ENCODE data around the gene HEMK1. TPM values are rescaled to one million over a fixed set of nuclear protein-coding genes. Genes with fewer than 3 reads are reported as not detected.

HEMK1 gene
- total RNA-seq, 1 donor from 2014 or later, result 56.3 TPM

DNA sequence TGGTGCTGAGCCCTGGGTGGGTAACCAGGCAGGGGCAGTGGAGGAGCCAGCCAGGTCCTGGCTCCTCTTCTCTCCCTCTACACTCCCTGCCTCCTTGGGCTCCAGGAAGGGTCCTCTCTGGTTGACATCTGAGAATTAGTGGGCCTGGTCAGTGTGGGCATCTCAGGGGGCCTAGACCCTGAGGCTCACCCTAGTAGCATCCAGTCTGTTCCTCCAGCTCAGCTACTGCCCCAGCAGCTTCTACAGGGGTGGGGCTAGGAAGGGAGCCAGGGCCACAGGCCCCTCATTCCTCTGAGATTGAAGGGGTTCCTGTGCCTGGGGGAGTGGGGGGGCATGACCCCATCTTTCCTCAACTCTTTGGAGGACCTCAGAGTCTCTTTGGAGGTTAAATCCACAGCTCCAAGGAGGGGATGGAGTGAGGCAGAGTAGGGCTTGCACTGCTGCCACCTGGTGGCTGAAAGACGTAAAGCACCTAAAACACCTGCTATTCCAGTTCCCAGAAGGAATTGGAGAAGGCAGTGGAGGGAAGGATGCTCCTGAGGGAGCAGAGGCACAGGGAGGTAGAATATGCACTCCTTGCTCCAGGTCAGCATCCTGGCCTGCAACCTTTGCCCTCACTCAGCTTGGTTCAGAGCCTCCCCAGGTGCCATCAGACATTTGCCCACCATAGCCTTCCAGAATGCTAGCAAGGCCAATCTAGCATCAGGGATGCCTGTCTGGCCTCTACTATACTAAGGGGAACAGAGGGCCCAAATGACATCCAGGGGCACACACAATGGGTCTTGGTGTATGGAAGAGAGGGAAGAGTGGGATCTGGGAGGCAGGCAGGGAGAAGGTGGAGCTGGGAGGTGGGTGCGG, 26.9 kb upstream of the HEMK1 start:
- intact Hi-C loops (cut with micrococcal nuclease), result loop anchor here (1.0 to 2.0 kb wide), 3 partner anchors 24 to 195 kb away; no protein-coding TSS in a partner anchor

DNA sequence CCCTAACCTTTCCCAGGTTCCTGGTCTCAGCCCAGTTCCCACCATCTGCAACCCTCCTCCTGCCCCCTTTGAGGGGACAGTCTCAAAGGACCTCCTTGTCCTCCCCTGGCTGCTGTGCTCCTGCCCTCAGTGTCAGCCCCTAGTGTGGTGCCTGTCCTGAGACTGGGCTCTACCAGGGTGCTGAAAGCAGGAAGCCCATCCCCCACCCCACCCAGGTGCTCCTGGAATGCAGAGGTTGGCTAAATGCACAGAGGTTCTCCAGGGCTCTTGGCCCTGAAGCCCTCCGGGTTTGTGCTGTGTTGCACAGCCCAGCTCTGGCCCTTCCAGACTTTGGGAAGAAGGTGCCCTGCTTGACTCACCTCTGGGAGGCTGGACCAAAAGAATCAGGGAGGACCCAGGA, 23.5 kb upstream of the HEMK1 start:
- intact Hi-C loops (cut with micrococcal nuclease), result no loop called here

DNA sequence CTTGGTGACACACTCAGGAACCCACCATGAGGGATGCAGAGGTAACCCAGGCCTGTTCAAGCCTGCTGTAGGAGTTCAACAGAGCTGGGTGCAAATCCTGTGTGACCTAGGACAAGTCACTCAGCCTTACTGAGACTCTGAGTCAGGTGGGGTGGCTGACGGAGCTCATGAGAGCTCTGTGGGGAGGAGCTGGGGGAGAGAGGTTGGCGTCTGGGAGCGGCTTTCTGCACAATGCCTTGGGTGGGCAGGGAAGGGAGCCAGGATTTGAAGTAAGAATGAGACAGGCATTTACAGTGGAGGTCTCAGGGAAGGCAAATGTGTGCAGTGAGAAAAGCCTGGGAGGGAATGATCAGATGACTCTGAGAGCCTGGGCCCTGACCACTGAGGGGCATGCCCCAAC, 20.1 kb upstream of the HEMK1 start:
- intact Hi-C loops (cut with micrococcal nuclease), result no loop called here

DNA sequence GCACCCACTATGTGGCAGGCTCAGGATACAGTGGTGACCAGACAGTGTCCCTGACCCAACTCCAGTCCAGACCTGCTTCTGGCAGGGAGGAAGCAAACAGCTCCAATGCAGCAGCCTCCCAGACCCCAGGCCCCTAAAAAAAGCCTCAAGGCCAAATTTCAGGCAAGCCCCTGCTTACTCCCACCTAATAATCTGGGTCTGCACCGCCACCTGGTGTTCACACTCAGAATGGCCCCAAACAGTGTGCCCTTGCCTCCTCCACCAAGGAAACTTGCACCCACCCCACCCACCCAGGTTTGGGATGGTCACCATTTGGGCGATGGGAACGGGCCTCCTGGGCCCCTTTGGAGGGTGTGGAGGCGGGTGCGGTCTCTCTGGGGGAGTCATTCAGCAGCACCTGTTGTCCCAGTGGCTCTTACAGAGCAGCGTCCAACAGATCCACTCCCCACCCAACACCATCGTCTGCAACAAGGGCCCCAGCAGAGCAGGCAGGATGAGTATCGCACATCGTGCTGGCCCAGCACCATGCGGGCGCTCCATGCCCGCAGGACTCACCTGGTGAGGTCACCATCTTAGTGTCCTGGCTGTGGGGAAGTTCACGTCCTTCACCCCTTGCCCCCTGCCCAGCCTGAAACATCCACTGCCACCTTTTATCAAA, 19.1 kb upstream of the HEMK1 start:
- intact Hi-C loops (cut with micrococcal nuclease), result loop anchor here (1.0 kb wide), 3 partner anchors 31 to 203 kb away; no protein-coding TSS in a partner anchor

DNA sequence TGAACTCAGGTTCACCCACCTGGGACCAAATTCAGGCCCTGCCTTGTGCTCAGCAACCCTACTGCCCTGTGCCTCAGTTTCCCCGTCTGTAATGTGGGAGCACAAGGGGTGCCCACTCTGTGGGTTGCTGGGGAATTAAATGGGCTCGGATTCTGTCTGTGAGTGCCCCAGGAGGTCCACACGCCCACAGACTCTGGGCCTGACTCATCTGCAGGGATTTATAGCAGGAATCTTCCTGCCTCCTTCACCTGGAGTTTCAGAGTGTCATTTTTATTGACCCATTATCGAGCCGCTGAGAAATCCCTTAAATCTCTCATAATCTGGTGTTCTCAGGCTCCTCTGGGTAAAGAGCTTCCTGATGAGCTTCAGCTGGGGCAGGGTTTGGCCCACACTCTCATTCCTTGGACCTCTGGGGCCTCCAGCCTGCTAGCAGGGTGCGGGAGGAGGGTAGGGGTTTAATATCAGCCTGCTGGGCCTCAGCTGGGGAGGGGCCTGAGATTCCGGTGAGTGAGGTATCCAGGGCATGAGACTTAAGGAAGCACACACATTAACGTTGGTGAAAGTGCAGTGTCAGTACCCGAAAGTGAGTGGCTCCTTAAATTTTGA, 18.2 kb upstream of the HEMK1 start:
- intact Hi-C loops (cut with micrococcal nuclease), result no loop called here

DNA sequence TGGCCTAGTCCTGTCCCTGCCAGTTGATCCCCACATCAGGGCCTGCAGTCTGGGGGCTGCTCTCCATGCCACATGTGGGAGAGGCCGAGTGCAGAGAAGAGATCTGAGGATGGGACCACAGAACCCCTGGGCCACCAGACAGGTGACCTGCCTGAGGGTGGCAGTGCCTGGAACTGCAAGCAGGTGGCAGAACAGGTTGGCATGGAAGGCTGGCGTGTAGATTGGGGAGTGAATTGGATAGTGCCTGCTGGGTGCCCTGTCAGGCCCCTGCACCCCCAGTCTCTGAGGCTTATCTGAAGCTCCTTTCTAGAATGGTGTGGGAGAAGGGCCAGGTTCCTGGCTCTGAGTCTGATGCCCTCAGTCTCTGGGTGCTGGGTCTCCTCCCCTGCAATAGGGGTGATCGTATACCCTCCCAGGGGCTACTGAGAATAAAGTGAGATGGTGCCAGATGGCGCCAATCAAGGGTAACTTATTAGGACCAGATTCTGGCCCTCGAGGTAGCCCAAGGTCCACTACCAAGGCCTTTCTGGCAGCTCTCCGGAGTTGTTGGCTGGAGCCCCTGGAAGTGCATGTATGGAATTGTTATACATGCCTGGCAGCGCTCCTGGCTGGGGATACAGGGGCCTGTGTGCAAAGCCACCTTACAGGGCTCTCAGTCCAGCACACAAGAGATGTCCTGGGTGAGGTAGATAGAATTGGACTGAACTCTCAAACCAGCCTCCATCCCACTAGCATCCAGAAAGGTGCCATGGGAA, 17.5 kb upstream of the HEMK1 start:
- intact Hi-C loops (cut with micrococcal nuclease), result no loop called here

DNA sequence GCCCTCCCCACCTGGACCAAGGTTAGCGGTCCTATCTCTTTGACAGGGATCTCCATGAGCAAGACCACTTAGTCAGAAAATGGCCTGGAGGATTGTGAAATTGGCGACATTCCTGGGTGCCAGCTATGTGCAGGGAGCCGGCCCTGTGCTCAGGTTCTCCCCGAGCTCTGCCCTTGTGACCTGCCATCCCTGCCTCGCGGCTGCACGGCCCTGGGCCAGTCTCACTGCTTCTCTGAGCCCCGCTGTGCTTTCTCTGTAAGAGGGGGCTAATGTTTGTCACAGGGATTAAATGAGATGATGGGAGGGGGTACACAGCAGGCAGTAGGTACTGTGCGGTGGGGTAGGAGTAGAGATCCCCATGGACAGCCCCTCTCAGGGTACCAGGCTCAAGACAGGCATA, 16.7 kb upstream of the HEMK1 start:
- intact Hi-C loops (cut with micrococcal nuclease), result no loop called here

DNA sequence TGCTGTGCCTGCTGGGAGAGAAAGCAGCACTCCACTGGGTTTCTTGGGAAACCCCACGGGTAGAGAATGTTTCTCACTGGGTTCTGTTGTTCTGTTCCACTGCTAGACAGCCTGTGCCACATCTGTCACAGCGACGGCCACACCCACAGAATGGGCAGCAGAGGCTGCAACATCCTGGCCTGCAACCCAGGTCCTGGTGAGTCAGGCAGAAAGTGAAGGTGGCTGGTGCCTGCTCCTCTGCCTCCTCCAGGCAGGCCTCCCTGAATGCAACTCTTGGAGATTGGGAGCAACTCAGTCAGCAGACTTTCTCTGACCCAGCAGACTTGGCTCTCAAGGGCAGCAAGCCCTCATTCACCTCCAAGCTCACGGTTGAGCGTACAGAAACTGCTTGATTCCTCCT, 14.8 kb upstream of the HEMK1 start:
- intact Hi-C loops (cut with micrococcal nuclease), result no loop called here

DNA sequence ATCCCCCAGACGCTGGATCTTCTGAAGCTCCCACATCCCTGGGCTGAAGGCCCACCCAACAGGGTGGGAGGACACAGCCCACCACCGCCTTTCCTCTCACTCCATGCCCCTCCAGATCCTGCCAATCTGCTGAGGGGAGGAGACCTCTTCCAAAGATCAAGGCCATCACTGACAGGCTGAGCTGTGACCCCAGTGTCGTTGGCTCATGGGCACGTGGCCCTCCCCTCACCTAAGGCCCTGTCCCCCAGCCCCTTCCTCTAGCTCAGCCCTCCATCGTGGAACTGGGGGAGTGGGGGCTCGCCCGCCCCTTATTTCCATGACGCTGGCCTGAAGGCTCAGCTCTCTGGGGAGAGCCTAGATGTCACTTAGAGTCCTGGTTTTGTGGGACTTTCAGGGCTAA, 12.2 kb upstream of the HEMK1 start:
- intact Hi-C loops (cut with micrococcal nuclease), result no loop called here

DNA sequence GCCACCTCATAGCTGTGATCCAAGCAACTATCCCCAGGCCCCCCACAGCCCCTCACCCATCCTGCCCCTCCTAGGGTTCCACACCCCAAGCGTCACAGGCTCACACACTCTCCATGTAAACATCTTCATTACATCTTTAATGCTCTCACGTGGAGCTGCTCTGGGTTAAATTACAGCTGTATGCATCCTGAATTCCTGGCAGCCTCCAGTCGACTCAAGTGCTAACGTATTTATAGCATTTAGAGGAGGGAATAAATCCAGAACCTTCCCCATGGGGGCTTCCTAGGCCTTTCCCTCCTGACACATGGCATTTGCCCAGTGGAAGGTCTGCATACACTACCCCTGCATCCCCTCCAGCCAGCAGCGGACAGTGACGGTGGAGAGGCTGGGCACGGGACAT, 11.4 kb upstream of the HEMK1 start:
- intact Hi-C loops (cut with micrococcal nuclease), result no loop called here

DNA sequence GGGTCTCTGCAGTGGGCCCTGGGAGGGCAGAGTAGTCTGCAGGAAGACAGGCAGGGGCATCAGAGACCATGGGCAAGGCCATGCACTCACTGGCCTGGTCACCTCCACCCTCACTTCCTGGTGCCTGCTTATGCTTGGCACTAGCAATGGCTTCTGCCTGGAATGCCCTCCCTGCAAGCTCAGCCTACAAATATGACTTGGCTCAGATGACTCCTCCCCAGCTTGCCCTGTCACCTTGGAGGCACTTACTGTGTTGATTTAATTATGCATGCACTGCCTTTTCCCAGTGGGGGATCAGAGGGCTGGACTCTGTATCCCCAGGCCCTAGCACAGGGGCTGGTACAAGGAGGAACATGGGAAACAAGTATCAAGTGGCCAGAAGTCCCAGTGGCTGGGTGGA, 9.6 kb upstream of the HEMK1 start:
- intact Hi-C loops (cut with micrococcal nuclease), result no loop called here

DNA sequence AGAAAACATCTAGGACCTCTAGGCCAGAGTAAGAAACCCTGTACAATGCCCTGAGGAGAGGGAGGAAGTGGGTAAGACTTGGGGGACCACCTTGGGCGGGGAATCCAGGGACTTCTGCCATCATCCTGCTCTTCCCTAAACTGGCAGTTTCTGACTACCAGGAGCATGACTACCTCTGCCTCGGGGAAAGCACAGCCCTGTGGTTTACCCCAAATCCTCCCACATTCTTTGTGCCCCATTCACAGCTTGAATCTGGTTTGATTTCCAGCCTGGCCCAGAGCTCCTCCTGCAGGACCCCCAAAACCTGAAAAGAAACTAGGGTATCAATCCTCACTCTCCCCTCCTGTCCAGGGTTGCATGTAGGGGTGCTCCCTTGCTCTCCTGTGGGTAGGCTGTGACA, 6.5 kb upstream of the HEMK1 start:
- intact Hi-C loops (cut with micrococcal nuclease), result no loop called here

DNA sequence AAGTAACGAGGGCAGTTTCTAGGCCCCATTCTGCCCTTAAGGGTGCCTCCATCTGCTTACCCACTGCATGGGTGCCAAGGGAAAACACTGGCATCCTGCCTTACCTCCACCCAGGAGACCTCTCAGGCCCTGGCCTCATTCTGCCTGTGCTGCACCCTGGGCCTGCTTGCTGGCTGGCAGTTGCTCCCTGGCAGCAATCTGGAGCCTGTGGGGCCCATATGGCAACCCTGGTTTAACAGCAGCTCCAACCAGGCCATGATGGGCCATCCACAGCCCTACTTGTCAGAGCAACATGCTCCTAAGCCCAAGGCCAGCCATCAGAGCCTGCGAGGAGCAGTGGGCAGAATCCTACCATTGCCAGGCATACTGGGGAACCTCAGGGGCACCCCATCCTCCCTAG, 5.5 kb upstream of the HEMK1 start:
- intact Hi-C loops (cut with micrococcal nuclease), result no loop called here

DNA sequence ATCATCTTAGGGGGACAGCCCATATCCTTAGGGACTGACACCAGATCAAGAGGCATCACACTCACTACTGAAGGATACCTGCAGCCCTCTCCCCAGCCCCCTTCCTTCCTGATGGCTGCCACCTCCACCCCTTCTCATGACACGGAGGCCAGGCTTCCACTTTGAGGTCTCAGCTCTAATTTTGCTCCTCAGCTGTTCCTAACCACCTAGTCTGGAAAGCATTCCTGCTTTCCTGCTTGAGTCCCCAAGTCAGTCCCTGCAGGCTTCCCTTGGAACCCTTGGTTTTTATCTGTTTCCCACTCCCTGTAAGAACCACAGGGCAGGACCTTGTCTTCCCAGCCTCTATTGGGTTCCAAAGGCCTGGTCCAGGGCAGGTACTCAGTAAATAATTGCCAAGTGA, 5.0 kb upstream of the HEMK1 start:
- intact Hi-C loops (cut with micrococcal nuclease), result no loop called here

DNA sequence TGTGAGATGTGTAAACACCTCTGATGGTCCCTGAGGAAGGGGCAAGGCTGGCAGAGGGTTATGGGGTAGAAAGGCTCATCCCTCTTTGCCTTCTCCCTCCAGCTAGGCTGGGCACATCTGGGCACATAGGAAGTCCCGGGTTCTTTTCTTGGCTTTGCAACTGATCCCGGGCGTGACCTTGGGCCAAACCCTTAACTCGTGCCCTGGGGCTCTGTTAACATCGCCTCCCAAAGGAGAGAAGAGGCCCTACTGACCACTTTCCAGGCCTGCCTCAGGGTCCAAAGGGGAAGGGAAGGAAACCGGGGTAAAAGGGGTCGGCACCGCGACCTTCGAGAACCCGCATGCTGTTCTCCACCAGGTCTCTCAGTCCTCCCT, 2.3 kb upstream of the HEMK1 start:
- intact Hi-C loops (cut with micrococcal nuclease), result loop anchor here (1.0 to 5.0 kb wide), 4 partner anchors 202 to 1115 kb away; partner anchors contain the start of genes DAG1 and TMEM115

DNA sequence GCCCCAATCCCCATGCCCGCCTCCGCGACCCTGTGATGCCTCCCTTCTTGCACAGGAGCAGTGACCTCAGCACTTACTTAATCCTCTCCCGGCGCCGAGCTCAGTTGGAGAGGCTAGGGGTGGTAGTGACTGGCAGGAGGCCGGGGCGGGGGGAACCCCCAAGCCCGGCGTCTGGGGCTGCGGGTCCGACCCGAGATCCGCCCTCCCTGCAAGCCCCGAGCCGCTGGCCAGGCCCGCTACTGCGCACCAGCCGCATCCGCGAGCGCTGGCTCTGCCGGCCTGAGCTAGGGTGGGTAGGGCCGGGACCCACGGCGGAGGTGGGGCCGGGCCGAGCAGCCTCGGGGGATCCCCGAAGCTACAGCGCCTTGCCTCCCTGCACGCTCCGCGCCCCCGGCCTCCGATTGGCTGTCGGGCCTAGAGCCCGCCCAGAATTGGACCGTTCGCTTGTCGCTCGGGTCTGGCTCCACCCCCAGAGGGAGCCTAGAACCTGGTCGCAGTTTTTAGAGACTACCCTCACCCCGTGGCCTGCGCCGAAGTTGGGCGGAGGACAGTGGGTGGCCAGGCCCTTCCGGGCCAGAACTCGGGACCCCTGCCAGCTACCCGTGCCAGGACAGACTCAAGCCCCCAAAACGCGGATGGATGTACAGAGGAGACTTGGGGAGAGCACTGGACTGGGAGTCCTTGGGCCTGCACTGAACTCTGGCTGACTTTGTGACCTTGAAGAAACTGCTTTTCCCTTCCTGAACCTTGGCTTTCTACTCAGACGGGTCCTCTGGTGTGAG, 1.7 kb upstream of the HEMK1 start, which contains the start of gene C3orf18:
TSS of gene C3orf18 (minus strand) at position 362 of the 782 bp plus-strand sequence. CDS start 2,048 bp downstream, outside the sequence.
- intact Hi-C loops (cut with micrococcal nuclease), result loop anchor here (1.0 to 5.0 kb wide), 6 partner anchors 117 to 1115 kb away; partner anchors contain the start of genes CYB561D2, DAG1, NPRL2 and TMEM115

DNA sequence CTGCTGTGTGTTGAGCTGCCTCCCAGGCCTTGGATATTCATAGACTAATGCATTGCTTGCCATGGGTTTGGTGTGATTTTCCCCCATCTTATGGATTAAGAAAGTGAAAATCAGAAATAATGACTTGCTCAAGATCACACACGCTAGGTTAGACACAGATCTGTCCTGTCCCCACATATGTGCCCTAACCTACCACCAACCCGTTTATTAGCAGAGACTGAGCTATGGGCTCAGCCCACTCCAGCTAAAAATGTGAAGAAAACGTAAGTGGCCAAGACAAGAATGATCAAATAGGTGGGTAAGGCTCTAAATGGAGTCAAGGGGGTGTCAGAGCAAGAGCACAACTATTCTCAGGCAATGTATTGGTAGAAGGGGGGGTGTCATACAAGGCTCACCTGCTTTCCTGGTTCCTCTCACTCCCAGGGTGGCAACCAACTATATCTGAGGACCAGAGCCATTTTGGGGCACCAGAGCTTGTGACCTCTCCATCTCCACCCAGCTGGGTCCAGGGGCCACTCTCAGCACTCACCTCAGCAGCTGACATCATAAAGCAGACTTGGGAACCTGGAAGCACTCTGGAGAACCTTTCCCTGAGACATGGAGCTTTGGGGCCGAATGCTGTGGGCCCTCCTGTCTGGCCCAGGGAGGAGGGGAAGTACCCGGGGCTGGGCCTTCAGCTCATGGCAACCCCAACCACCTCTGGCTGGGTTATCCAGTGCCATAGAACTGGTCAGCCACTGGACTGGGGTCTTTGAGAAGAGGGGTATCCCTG, 1.4 kb downstream of the HEMK1 start:
- intact Hi-C loops (cut with micrococcal nuclease), result loop anchor here (5.0 kb wide), 4 partner anchors 102 to 1102 kb away; partner anchors contain the start of genes DOCK3 and TEX264

DNA sequence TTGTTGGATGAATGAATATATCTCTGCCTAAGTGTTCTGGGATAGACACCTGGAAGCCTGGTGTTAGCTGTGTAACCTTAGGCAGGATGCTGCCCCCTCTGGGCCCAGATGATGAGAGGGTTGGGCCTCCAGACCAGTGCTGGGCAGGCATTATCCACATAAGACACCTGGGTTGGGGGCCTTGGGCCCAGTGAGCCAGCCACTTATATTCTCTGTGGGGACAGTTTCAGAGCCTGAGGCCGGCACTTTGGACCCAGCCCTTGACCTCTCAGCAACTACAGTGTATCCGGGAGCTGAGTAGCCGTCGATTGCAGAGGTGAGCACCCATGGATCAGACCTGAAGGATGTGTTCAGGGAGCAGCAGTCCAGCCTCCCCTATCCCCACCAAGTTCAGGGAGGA, 2.2 kb downstream of the HEMK1 start:
- intact Hi-C loops (cut with micrococcal nuclease), result loop anchor here (5.0 kb wide), 4 partner anchors 101 to 1101 kb away; partner anchors contain the start of genes DOCK3 and TEX264

DNA sequence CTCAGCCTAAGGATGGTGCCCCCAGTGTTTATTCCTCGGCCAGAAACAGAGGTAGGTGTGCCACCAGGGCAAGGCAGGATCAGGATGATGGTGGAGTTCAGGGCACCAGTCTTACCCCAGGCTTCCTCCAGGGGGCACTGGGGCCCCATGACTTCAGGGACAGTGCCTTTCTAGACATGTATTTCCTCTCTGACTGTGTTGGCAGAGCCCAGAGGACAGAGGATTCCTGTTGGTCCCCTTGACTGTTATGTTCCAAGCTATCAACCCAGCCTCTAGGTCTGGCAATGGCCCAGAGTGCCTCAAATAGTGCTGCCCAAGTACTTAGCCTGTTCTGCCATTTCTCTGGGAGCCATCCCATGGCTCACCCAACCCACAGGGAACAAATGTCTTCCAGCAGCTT, 2.8 kb downstream of the HEMK1 start:
- intact Hi-C loops (cut with micrococcal nuclease), result loop anchor here (1.0 to 5.0 kb wide), 8 partner anchors 42 to 1100 kb away; partner anchors contain the start of genes DOCK3 and TEX264

All from T-helper 1 cell treated with Interleukin-12 subunit alpha and Interleukin-12 subunit beta and Interleukin-4 antibody, amounts not matched to agents 30 ng/mL and 1 ng/mL, for 36 hours (primary cell).